Fibroblast of lung (primary cell): ENCODE results near the gene BBX.

ENCODE experiments used
- EZH2 ChIP-seq: IDR thresholded peaks from 2 replicates; pipeline ENCODE4 v1.5.1; 2012; ENCODE audit warnings: low read length, control low read depth, mild to moderate bottlenecking; ENCODE audit errors: missing control alignments
- TF ChIP-seq, protein P1 (sequence below), 2 donors: IDR thresholded peaks in 1 of 2; conservative IDR thresholded peaks in 1 of 2; 1 replicate in 1 of 2; 2 replicates in 1 of 2; pipeline ENCODE4 v1.5.1; 2011 to 2012; ENCODE audit warnings: low read length in 2 of 2, control low read depth in 1 of 2, inconsistent platforms in 1 of 2, low read depth in 1 of 2, mild to moderate bottlenecking in 1 of 2

DNA sequence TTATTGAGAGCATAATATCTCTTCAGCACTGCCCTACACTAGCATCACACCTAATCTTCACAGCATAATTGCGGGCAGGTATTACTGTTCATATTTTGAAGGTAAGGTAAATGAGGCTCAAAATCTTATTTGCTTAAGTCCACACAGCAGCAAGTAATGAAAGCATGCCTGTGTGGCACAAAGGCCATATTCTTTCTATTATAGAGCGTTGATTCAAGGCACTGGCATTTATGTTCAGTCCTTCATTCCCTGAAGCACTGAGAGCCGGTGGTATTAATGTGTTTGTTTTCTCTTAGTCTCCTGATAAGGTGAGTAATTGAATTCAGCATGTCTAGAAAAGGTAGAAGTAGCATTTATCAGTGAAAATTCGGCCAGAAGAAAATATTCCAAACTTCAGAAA is 231.2 kb downstream of the BBX start:
- TF ChIP-seq, protein P1, sequence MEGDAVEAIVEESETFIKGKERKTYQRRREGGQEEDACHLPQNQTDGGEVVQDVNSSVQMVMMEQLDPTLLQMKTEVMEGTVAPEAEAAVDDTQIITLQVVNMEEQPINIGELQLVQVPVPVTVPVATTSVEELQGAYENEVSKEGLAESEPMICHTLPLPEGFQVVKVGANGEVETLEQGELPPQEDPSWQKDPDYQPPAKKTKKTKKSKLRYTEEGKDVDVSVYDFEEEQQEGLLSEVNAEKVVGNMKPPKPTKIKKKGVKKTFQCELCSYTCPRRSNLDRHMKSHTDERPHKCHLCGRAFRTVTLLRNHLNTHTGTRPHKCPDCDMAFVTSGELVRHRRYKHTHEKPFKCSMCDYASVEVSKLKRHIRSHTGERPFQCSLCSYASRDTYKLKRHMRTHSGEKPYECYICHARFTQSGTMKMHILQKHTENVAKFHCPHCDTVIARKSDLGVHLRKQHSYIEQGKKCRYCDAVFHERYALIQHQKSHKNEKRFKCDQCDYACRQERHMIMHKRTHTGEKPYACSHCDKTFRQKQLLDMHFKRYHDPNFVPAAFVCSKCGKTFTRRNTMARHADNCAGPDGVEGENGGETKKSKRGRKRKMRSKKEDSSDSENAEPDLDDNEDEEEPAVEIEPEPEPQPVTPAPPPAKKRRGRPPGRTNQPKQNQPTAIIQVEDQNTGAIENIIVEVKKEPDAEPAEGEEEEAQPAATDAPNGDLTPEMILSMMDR (conservative IDR thresholded peaks at IDR 0.05 in 1 of 2, IDR thresholded peaks at IDR 0.05 in 1 of 2; ENCODE audit: low read depth in 1 of 2, low read length in 2 of 2) = no peak
- no peak for TF ChIP-seq EZH2
